HG03354 (cell line): Measurements from ENCODE around the gene METTL15.
A peak's percentile ranks its signal among the peaks of the same experiment; 100 is the strongest.
"Not testable (repeated sequence)": the region's sequence is repeated elsewhere in the genome, so short reads cannot be mapped to it uniquely, and the experiment has no call there.

Experiments used
- ATAC-seq: cut with Tn5 transposase; IDR thresholded peaks from one replicate; pipeline ENCODE4 v1.9.1; 2021; ENCODE audit warnings: mild to moderate bottlenecking; ENCODE audit not compliant: unreplicated experiment, poor library complexity, severe bottlenecking

METTL15 gene

DNA sequence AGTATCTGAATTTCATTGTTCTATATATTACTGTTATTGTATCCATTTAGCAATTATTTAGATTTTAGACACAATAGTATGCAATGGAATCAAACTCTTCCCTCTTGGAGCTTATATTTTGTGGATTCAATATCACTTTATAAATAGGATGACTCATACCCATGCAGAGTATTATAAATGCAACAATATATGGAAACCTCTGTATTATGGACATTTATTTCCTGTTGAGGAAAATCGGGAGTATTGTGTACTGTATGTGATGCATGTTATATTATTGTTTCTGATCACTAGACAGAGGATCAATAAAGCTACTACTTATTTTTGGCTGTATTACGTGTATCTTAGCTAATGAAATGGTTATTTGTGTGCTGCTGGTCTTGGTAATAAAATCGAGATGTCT, 770 bp downstream of the METTL15 start:
- ATAC-seq = no peak

DNA sequence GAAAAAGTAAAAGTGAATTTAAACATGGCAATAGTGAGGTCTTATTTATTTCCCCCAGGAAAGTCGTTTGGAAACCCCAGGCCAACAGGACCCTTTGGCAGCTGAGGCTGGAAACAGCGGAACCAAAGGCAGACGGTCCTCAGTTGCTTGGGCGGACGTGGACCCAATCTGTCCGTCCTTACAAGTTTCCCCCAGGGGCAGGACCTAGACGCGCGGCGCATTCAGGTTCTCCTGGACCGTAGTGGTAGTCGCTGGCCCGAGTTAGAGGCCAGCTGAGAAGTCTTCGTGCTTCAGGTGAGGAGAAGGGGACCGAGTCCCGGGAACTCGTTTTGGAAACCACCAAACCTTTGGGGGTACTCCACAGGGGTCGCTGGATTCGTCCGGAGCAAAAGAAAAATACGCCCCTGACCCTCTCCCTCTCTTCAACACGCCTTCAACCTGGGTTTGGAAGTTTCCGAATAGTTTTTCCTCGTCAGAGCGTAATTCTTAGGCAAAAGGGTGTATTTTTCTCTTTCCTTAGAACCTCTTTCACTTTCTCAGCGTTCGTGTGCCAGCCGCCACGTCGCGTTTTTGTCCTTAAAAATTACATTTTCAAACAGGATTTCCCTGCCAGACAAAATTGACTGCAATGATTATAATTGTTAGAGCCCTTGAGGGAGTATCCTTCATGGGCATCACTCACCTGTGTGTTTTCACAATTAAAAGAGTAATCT, 2.1 kb downstream of the METTL15 start:
- ATAC-seq = peak; percentile 21

DNA sequence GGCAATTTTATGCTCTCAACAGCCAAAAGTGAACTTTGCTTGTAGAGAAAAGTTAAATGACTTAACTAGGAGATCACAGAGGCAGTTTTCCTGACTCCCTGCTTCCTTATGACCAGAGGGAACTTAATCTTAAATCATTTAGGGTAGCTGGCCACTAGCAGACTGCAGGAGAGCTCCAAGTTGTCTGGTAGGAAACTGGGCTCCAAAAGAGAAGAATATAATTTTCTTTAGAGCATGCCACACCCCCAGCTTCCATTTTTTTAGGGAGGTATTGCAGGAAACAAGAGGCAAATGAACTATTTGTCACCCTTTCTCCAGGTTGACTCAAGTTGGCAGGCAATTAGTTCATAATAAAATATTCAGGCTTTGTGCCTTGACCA, 2.6 kb downstream of the METTL15 start:
- no peak for ATAC-seq

DNA sequence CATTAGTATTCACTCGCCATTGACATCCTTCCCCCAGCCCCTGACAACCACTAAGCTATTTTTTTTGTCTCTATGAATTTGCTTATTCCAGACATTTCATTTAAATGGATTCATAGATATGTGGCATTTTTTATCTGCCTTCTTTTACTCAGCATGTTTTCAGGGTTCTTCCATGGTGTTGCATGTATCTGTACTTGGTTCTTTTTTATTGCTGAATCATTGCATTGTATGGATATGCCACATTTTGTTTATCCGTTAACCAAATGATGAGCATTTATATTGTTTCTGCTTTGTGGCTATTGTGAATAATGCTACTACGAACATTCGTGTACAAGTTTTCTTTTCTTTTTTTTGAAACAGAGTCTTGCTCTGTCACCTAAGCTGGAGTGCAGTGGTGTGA, 5.9 kb downstream of the METTL15 start:
- no peak for ATAC-seq

DNA sequence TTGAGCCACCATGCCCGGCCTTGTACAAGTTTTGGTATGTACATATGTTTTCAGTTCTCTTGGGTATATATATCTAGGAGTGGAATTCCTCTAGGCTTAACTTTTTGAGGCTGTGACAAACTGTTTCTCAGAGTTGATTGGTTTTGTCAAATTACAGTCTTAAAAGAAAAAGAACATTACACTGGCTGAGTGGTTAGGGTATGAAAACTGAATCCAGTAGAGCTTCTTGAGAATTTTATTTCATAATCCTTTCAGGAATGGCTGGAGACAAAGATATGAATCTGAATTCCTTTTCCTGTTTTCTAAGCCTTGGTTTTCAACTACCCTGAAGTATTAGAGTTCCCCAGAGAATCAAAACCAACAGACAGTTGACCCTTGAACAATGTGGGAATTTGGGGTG, 6.5 kb downstream of the METTL15 start:
- no peak for ATAC-seq

DNA sequence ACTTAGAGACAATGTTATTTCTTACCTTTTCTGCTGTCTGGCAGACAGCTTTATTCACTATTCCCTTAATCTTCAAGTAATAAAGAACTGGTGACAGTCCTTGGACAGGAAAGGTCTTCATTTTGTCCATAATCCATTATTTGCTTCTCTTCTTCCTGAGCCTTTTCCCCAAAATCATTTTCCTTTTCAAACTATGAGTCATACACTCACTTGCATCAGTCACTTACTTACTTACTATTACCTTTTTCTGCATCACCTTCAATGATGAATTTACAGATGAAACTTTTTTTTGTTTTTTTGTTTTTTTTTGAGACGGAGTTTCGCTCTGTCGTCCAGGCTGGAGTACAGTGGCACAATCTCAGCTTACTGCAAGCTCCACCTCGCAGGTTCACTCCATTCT, 9.5 kb downstream of the METTL15 start:
- no peak for ATAC-seq

DNA sequence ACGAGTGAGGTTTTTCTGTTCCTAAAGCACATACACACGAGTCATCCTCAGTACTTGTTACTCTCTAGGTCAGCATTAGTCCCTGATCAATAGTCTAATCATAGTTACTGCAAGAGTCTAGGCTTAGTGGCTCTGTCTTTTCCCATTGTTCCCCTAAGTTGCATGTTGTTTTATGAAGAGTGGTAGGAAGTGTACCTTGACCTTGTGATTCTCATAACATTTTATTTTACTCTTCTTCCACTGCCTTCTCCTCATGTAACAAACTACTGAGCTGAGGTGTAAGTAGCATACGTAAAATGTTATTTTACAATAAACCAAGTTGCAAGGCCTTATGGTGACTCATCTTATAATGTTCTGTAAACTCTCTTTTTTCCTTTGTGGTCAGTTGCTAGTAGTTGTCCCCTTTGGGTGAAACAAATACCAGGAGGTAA, 15.0 kb downstream of the METTL15 start:
- ATAC-seq = no peak

DNA sequence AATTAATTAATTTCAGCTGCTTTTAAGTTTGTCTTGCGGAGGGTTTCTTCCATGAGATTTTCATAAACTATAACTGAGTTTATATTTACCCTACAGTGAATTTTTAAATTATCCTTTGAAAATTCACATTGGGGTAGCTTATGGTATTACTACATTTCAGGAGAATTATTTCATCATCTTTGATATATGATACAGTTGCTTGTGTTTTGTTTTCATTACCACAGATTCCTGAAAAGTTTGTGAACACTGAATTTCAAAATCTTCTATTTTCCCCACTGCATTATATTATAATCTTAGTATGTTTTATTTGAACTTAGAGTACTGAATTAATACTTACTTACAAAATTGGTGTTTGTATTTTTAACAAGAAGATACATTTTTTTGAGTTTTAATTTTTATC, 24.4 kb downstream of the METTL15 start:
- ATAC-seq = no peak

DNA sequence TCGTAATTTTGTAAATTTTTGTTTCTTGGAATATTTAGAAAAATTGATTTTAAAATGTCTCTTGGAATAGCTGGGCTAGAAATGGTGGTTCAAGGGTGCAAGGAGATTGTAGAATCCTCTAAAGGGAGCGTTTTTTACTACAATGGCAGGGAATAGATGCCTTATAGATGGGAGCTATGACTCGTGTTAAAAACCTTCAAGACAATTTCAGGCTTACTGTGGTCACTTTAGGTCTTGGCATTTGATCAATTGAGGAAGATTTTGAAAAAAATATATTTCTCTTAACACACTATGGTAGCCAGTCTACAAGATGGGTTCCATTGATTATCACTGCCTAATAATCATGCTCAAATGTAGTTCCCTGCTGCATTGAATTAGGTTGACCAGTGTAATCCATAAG, 25.0 kb downstream of the METTL15 start:
- ATAC-seq = no peak

DNA sequence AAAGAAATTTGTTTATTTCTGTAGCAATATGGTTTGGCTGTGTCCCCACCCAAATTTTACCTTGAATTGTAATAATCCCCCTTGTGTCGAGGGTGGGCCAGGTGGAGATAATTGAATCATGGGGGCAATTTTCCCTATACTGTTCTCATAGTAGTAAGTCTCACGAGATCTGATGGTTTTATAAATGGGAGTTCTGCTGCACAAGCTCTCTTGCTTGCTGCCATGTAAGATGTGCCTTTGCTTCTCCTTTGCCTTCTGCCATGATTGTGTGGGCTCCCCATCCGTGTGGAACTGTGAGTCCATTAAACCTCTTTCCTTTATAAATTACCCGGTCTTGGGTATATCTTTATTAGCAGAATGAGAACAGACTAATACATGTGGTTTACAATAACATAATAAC, 28.0 kb downstream of the METTL15 start:
- ATAC-seq = not testable (repeated sequence)

DNA sequence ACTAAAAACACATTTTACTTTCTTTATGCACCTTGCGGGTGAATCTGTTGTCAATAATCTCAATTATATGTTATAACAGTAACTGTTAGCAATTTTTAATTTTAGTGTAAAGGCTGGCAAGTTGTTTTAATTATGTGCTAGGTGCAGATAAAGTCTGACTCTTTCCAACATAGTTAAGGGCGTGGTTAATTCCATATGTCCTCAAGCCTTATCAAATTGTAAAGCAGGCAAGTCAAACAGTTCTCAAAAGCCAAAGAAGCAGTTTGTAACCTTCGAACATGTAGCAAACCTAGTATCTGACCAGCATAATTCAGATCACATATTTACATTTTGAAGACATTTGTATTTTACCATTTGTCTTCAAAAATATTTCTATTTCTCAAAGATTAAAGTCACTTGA, 29.2 kb downstream of the METTL15 start:
- no peak for ATAC-seq

DNA sequence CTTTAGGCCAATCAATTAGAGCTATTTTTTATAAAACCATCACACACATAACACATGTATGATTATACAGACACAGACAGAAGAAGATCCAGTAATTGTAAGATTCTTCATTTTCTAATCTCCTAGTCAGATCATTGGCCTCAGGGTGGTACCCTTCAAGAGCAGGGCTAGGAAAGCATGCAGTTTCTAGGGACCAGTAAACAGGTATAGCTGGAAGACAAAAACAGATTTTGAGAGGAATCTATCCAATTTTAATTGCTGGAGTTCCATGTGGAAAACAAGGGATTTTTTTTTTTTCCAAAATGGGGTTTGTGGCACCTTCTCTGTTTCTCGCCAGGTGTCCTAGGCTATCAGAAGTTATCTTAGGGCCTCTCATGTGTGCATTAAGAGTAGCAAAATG, 29.6 kb downstream of the METTL15 start:
- no peak for ATAC-seq

DNA sequence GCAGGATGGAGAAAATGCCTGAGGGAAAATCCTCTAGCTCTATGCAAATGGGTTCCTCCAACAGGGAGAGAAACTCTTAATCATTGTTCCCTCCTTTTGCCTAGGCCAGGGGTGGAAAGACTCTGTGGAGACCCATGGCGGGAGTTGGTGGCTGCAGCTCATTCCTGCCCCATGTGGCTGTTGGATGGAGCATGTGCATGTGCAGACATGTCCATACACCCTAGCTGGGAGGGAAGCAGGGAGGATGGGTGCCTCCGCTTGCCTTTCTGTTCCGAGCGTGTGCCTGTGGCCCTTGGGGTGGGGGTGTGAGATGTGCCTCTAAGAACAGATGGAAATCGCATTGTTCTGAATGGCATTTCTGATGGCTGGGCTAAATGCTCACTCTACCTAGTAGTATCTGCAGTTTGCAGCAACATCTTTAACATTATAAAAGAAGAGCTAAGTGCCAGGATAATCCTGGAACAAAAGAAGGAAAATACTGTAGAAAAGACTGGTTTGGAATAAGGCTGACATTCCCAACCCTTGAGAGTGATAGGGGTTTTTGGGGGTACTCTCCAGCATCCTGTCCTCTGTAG, 31.7 kb downstream of the METTL15 start:
- no peak for ATAC-seq

DNA sequence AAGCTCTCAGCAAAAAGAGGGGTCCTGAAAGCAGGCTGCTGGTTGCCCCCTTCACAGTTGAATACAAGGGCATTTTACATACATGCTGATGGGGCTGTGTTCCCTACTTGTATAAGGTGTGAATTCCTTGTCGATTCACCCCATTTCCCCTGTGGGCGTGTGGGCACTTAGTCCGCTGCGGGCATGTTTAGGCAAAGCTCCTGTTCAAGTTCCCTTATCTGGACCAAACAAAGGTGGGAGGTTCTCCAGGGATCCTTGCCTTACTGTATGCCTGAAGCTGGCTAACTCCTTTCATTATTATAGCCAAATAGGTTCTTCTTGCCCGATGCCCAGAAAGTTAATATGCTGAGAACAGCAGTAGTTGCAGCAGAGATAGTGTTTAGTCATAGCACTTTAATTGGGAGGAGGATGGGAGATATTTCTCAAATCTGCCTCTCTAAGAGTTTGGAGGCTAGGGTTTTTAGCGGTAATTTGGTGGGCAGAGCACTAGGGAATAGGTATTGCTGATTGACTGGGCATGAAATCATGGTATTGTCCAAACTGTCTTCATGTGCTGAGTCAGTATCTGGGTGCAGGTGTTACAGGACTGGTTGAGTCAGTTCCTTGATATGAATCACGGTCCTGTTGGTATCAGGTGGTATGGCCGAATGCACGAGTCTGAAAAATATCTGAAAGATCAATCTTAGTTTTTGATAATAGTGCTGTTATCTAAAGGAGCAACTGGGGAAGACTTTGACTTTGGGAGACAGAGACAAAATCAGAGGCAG, 32.7 kb downstream of the METTL15 start:
- no peak for ATAC-seq

DNA sequence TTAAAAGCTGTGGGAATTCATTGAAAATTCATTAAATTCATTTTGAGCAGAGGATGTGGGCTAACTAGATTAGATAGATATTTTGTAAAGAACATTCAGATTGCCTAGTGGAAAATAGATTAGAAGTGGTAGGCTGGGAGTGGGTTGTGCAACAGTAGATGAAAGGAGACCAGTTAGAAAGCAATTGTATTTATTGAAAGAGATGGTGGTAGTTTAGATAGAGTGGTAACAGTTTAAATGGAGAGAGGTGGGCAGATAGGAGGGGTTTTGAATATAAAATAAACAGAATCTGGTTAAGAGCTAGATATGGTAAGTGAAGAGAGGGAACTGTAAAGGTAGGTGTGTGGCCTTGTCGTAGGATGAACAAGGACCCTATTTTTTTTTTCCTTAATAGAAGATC, 34.5 kb downstream of the METTL15 start:
- ATAC-seq = no peak

DNA sequence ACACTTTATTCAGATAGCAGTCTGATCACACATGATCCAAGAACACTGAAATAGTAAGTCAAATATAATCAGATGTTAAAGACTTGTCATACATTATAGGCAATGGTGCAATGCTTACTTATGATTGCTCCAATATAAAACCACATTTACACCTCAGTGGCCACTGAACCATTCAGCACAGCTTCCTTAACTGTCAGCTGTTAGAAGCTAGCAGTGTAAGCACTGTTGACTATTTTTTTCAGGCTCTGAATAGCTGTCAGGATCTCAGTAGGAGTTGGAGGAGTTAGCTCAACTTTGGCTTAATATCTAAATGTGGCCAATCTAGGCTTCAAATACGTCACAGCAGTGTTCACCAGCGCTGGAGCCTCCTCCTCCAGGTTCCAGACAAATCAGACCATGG, 36.6 kb downstream of the METTL15 start:
- ATAC-seq = no peak

DNA sequence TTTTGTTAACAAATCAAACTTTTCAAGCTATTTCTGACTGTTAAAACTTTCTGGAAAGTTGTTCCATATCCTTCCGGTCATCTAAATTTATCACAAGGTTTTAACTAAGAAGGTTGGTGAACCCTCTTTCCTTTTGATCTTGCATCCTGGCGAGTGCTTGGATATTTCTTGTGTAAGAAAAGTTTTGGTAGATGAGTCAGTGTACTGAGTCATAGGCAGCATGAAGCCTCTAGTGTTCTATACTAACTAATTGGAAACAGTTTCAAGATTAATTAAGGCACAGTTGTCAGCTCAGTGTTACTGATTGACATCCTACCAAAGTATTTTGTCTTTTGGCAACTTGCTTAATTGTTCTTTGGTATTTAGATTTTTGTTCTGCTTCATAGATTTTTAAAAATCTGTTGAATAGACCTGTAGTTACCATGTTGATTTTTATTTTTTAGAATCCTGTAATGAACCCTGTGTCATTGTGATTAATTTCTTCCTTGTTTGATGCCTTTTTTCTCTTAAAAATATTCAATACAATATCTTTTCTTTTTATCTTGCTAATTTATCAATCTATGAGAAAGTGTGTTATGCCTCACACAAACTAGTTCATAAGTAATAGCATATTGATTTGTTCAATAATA, 38.0 kb downstream of the METTL15 start:
- no peak for ATAC-seq

DNA sequence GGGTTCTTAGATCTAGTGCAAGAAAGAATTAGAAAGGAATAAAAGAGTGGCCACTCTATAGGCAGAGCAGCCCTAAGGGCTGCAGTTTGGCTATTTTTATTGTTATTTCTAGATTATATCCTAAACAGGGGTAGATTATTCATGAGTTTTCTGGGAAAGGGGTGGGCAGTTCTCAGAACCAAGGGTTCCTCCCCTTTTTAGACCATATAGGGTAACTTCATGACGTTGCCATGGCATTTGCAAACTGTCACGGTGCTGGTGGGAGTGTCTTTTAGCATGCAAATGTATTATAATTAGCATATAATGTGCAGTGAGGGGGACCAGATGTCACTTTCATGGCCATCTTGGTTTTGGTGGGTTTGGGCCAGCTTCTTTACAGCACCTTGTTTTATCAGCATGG, 44.6 kb downstream of the METTL15 start:
- no peak for ATAC-seq

DNA sequence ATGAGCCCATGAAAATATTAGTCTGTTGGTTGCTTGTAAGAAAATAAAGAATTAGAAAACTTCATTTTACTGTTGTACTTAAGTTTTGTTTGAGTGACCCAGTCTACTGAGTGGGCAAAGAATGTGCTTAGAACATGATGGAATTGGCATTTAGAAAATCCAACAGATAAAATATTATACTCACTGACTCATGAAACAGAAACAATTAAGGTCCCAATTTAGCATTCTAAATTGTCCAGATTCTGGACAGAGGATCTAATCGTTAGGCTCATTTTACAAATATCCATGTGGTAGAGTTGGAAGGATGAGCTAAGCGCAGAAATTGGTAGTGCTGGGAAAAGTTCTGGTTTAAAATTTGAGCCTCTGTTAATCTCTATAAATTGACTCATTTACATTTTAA, 45.4 kb downstream of the METTL15 start:
- ATAC-seq = no peak

DNA sequence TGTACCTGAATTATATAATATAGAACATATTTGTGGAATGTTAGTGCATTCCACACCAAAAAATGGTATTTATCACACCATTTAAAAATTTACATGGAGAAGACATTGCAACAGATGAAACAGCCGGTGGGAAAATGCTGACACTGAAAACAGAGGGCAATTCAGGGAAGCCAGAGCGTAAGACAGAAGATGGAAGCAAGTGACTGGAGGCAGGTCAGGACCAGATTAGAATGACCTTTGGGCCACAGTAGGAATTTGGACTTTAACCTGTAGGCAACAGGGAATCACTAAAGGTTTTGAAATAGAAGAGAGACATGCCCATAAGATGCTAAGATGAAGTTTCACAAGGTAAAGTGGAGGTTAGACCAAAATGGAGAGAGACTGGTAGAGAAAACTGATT, 60.5 kb downstream of the METTL15 start:
- no peak for ATAC-seq

DNA sequence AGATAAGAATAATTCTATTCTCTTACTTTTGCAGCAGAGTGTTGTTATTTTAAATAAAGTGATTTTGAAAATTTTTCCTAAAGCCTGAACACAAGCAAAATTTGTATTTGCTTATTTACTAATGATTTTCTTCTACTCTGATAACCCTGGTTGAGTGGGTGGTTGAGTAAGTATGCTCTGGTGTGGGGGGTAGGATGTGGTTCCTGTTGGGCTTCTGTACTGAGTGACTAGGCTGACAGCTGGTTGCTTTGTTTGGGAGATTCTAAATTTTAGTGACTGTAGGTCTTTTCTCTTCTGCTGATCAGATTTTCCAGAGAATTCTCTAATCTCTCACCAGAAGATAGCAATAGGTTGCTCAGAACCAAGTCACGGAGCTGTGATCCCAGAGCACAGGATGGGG, 61.6 kb downstream of the METTL15 start:
- peak; percentile 61 for ATAC-seq
